ENCODE data around the gene ID4.

- TF ChIP-seq ZNF274 (IDR thresholded peaks at IDR 0.05; ENCODE audit: low read length) = no peak
- no peak for TF ChIP-seq ZNF274 (tag by site-specific recombination; IDR thresholded peaks at IDR 0.05; ENCODE audit: borderline replicate concordance)
- TF ChIP-seq SP2 (tag by site-specific recombination; IDR thresholded peaks at IDR 0.05) = no peak
Measured at GRCh38 chr6:19827247-19827646, 9.9 kb upstream of the ID4 start.
